ENCODE results near the gene DLG2.

DLG2 gene

DNA sequence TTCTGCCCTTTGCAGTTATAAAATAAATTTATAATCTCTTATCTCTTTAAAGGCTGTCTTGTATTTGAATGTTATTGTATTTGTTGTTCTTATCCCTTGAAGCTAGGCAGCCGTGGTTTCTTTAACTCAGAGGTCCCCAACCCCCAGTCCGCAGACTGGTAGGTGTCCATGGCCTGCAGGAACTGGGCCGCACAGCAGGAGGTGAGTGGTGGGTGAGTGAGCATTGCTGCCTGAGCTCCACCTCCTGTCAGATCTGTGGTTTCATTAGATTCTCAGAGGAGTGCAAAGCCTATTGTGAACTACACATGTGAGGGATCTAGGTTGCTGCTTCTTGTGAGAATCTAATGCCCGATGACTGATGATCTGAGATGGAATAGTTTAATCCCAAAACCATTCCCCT lies 1961.0 kb downstream of the DLG2 start:
- H3K9me3 ChIP-seq (ENCODE audit: low read length) = no peaks in the 10 kb centered on the region
- no peak overlapping the region for H2AFZ ChIP-seq (ENCODE audit: low read depth, low read length)
- peaks cover 24% of the 10 kb centered on the region for H3K4me1 ChIP-seq (ENCODE audit: insufficient read depth, low read length)
- no peaks in the 10 kb centered on the region for H3K36me3 ChIP-seq (ENCODE audit: insufficient read depth, low read length)
- no peaks in the 10 kb centered on the region for H3K27me3 ChIP-seq (ENCODE audit: insufficient read depth, low read length)
- H3K4me3 ChIP-seq (ENCODE audit: low read length) = no peak overlapping the region

DNA sequence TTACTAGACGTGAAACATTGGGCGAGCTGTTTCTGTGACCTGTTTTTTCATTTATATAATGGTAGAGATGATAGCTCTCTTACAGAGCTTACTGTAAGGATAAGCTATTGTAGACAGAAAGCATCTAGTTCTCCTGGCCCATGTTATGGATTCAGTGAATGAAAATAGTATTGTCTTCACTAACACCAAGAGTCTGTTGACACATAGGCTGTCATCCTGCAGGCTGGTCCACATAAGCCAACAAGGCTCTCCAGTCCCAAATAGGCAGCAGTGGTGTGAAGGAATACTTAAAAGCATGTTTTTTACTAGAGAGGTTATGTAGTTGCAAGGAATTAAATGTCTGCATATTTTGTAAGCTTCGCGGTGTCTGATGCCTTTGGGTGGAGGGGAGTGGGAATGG lies 1963.2 kb downstream of the DLG2 start:
- no peaks in the 10 kb centered on the region for H3K36me3 ChIP-seq (ENCODE audit: insufficient read depth, low read length)

DNA sequence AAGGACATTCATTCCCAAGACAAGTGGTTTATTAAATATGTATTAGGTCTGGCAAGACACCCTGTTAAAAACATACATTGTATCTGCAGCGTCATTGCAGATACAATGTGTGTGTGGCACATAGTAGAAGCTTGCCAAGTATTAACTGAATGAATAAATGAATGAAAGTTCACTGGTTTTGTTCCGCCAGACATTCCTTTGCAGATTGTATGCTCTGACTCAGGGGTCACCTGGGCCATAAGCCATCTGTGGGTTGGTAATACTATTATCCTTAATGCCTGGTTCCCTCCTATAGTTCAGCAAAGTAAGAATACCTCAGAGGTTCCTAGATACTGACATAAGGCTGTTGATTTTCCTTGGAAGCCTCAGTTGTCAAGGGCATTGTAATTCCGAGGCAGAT lies 1963.7 kb downstream of the DLG2 start:
- no peaks in the 10 kb centered on the region for H3K9me3 ChIP-seq (ENCODE audit: low read length)

More for the DNA sequence above, 1963.2 kb downstream of the DLG2 start:
- H3K4me3 ChIP-seq (ENCODE audit: low read length) = no peak overlapping the region
- H3K9me3 ChIP-seq (ENCODE audit: low read length) = no peaks in the 10 kb centered on the region
- H3K27me3 ChIP-seq (ENCODE audit: insufficient read depth, low read length) = no peaks in the 10 kb centered on the region
- H3K4me1 ChIP-seq (ENCODE audit: insufficient read depth, low read length) = peaks cover 28% of the 10 kb centered on the region
- H2AFZ ChIP-seq (ENCODE audit: low read depth, low read length) = no peak overlapping the region

DNA sequence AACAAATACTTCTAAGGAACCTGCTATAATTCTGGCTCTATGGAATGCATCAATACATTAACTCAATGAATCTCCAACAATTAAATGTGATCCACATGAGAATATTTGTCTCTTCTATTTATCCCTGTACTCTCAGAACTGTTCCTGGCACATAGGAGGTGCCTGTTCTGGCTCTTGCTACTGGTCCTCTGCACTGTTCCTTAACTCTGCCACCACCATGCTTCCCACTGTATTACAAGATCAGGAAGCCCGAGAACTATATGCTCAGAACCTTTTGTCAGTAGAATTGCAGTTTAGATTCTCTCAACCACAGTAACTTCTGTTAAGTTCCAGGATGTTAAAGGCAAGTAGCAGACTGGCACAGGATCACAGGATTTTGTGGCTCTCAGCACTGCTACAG lies 1964.7 kb downstream of the DLG2 start:
- H2AFZ ChIP-seq (ENCODE audit: low read depth, low read length) = no peak overlapping the region
- no peaks in the 10 kb centered on the region for H3K36me3 ChIP-seq (ENCODE audit: insufficient read depth, low read length)
- peaks cover 28% of the 10 kb centered on the region for H3K4me1 ChIP-seq (ENCODE audit: insufficient read depth, low read length)
- no peak overlapping the region for H3K4me3 ChIP-seq (ENCODE audit: low read length)
- no peaks in the 10 kb centered on the region for H3K27me3 ChIP-seq (ENCODE audit: insufficient read depth, low read length)
- no peaks in the 10 kb centered on the region for H3K9me3 ChIP-seq (ENCODE audit: low read length)

More for the DNA sequence above, 1963.7 kb downstream of the DLG2 start:
- no peak overlapping the region for H2AFZ ChIP-seq (ENCODE audit: low read depth, low read length)
- no peaks in the 10 kb centered on the region for H3K27me3 ChIP-seq (ENCODE audit: insufficient read depth, low read length)
- H3K4me3 ChIP-seq (ENCODE audit: low read length) = no peak overlapping the region
- H3K4me1 ChIP-seq (ENCODE audit: insufficient read depth, low read length) = peaks cover 28% of the 10 kb centered on the region
- no peaks in the 10 kb centered on the region for H3K36me3 ChIP-seq (ENCODE audit: insufficient read depth, low read length)

DNA sequence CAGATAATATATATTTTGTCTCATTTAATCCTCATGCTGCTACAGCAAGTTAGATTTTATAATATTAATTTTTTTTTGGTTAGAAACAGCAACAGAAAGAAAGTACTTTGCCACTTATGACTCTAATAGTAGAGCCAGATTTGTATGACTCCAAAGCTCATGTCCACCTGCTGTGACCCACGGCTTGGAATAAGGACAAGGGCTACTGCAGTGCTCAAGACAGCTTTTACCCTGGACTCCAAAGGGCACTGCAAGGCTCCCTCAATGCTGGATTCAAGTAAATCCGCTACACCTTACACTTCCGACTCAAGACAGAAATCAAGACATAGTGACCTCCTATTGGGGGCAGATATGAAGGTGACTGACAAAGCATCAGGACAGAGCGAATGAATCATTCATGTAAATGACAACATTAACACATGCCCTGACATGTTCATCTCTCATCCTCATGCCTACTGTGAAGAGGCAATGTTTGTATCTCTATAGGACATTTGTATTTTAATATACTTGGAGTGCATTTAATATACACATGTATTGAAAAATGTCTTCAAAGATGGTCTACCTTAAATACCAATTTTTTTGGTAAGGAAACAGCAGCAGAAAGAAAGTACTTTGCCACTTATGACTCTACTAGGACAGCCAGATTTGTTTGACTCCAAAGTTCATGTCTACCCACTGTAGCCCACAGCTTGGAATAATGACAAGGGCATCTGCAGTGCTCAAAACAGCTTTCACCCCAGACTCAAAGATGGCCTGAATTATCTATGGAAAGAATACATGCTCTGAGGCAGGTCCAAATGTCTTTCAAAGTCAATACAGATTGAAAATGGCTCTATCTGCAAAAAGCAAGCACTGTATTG lies 1965.4 kb downstream of the DLG2 start:
- Histone ChIP-seq H3K4me1 (ENCODE audit: insufficient read depth, low read length) (peaks cover 28% of the 10 kb centered on the region), H3K27me3 (ENCODE audit: insufficient read depth, low read length) (no peaks in the 10 kb centered on the region), H3K9me3 (ENCODE audit: low read length) (no peaks in the 10 kb centered on the region), H2AFZ (ENCODE audit: low read depth, low read length) (no peak overlapping the region), H3K4me3 (ENCODE audit: low read length) (no peak overlapping the region), H3K36me3 (ENCODE audit: insufficient read depth, low read length) (no peaks in the 10 kb centered on the region)

DNA sequence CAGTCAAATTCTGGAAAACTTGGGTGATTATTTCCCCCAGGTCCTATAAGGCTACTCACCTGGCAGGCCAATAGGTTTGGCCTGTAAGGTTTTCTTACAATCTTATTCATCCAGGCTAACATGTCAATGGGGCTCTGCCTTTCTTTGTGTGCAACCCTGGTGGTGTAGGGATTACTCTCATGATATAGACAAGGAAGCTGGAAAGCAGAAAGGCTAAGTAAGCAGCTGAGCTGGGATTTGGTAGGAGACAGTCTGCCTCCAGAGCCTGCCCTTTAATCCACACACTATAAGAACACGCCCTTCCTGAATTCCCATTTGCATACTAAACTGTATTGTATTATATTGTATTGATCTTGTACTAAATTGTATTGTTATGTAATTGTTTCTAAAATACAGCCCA lies 1967.7 kb downstream of the DLG2 start:
- H3K27me3 ChIP-seq (ENCODE audit: insufficient read depth, low read length) = no peaks in the 10 kb centered on the region
- no peak overlapping the region for H2AFZ ChIP-seq (ENCODE audit: low read depth, low read length)
- H3K36me3 ChIP-seq (ENCODE audit: insufficient read depth, low read length) = no peaks in the 10 kb centered on the region
- no peaks in the 10 kb centered on the region for H3K9me3 ChIP-seq (ENCODE audit: low read length)
- peaks cover 28% of the 10 kb centered on the region for H3K4me1 ChIP-seq (ENCODE audit: insufficient read depth, low read length)
- H3K4me3 ChIP-seq (ENCODE audit: low read length) = no peak overlapping the region

DNA sequence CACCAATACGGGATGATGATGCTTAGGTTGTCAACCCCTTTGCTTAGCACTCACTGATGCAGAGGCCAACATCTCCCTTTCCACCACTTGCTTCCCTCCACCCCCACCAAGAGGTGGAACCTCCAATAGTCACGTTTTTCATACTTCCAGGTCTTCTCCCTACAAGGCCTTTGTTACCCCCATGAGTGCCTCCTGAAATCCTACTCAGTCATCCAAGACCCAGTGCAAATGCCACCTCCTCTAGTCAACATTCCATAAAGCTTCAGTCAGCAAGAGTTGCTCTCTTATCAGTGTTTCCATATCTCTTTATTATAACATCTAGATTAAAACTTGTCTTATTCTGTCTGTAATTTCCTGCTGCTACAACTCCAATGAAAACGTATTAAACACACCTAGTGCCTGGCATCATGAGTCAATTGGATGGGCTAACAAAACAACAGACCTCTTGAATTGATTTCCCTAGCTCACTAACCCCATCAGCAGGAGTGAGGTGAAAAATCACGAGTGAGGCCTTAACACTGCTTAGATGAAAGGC lies 1970.3 kb downstream of the DLG2 start:
- H2AFZ ChIP-seq (ENCODE audit: low read depth, low read length) = no peak overlapping the region
- no peaks in the 10 kb centered on the region for H3K36me3 ChIP-seq (ENCODE audit: insufficient read depth, low read length)
- H3K4me1 ChIP-seq (ENCODE audit: insufficient read depth, low read length) = peaks cover 10% of the 10 kb centered on the region
- no peaks in the 10 kb centered on the region for H3K27me3 ChIP-seq (ENCODE audit: insufficient read depth, low read length)
- no peak overlapping the region for H3K4me3 ChIP-seq (ENCODE audit: low read length)
- H3K9me3 ChIP-seq (ENCODE audit: low read length) = no peaks in the 10 kb centered on the region

DNA sequence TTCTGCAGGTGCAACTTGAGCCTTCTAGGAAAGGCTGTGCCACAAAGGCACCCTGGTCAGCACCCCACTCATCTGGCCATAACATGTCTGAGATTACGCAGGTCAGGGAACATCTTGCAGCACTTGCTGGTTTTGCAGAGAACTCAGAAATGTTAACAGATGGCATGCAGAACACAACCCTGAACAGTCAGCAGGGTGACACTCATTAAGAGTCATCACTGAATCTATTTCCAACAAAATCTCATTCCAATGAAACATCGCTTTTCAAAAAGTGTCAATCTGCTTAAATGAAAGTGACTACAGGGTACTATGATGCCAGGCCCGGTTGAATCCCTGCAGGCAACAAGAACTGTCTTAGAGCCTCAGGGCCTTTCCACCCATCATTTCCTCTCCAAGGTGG lies 1971.2 kb downstream of the DLG2 start:
- peaks cover 3% of the 10 kb centered on the region for H3K4me1 ChIP-seq (ENCODE audit: insufficient read depth, low read length)
- H3K27me3 ChIP-seq (ENCODE audit: insufficient read depth, low read length) = no peaks in the 10 kb centered on the region
- no peak overlapping the region for H2AFZ ChIP-seq (ENCODE audit: low read depth, low read length)
- H3K4me3 ChIP-seq (ENCODE audit: low read length) = no peak overlapping the region
- no peaks in the 10 kb centered on the region for H3K36me3 ChIP-seq (ENCODE audit: insufficient read depth, low read length)
- H3K9me3 ChIP-seq (ENCODE audit: low read length) = no peaks in the 10 kb centered on the region

DNA sequence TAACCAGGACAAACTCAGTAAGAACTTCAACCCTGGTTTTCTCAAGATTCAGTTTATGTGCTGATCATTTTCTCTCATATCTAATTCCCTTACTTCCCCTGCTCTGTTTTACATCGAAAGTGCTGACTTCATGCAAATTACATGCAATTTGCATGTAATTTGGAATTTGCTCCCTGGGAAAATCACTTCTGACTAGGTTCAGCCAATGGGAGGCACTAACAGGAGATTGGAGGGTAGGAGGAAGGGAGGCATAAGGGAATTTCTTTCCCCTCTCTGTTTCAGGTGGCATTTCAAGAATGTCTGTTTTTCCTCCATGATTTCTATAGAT lies 1977.7 kb downstream of the DLG2 start:
- Histone ChIP-seq H3K27me3 (ENCODE audit: insufficient read depth, low read length) (no peaks in the 10 kb centered on the region), H3K36me3 (ENCODE audit: insufficient read depth, low read length) (no peaks in the 10 kb centered on the region), H2AFZ (ENCODE audit: low read depth, low read length) (no peak overlapping the region), H3K4me3 (ENCODE audit: low read length) (no peak overlapping the region), H3K4me1 (ENCODE audit: insufficient read depth, low read length) (peaks cover 22% of the 10 kb centered on the region), H3K9me3 (ENCODE audit: low read length) (no peaks in the 10 kb centered on the region)

DNA sequence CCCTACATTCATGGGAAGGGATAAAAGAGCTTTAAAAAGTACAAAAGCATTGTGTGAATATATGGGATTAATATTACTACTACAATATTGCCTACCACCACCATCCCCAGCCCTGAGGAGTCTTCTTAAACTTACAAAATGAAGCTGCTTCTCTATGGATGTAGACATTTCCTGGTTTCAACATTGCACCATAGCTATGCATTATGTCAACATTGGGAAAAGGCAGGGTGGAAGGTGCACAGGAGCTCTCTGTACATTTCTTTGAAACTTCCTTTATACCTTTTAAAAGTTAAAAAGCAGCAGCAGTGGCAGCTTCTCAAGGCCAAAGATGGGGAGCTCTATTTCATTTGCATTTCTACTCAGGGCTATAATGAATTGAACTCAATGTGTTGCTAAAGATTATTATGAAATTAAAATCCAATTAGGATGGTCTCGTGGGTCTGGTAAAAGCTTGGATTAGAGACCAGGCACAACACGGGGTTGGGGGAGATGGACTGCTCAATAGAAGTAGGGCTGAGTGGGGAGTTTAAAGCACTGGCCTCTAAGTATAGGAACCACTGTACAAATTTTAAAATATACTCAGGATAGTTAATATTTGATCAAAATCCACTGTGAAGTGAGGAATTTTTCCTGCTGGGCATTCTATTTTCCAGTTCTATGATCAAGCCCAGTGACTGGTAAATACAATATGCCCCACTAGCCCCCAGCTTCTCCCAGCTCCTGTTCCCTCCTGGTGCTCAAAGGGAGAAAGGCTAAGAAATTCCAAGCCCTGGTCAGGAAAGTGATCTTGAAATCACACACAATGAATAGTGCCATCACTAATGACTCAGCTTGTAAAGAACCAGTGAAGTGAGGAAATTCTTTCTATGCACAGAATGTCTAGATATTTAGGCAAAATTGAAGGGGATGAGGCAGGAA lies 1978.3 kb downstream of the DLG2 start:
- Histone ChIP-seq H3K27me3 (ENCODE audit: insufficient read depth, low read length) (no peaks in the 10 kb centered on the region), H3K9me3 (ENCODE audit: low read length) (no peaks in the 10 kb centered on the region), H3K36me3 (ENCODE audit: insufficient read depth, low read length) (no peaks in the 10 kb centered on the region), H3K4me3 (ENCODE audit: low read length) (no peak overlapping the region), H3K4me1 (ENCODE audit: insufficient read depth, low read length) (peaks cover 22% of the 10 kb centered on the region), H2AFZ (ENCODE audit: low read depth, low read length) (no peak overlapping the region)

DNA sequence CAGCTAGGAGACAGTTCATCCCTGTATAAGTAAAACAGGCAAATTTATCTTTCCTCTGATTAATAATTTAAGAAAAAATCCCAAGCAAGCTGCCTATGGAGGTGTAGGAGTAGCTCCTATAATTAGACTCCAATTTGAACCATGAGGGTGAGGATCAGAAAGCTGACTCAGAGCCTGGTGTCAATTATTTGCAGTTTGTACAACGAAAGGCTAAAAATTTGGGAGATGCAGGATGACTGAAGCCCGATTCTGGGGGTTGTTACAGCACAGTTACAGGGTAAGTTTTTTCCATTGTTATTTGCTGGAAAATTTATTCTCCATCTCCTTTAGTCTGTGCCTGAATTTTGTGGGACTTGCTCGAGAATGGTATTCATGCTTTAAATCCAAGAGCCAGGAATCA lies 1981.6 kb downstream of the DLG2 start:
- Histone ChIP-seq H3K9me3 (ENCODE audit: low read length) (no peaks in the 10 kb centered on the region), H3K27me3 (ENCODE audit: insufficient read depth, low read length) (no peaks in the 10 kb centered on the region), H3K36me3 (ENCODE audit: insufficient read depth, low read length) (no peaks in the 10 kb centered on the region), H2AFZ (ENCODE audit: low read depth, low read length) (no peak overlapping the region), H3K4me1 (ENCODE audit: insufficient read depth, low read length) (peaks cover 22% of the 10 kb centered on the region), H3K4me3 (ENCODE audit: low read length) (no peak overlapping the region)

DNA sequence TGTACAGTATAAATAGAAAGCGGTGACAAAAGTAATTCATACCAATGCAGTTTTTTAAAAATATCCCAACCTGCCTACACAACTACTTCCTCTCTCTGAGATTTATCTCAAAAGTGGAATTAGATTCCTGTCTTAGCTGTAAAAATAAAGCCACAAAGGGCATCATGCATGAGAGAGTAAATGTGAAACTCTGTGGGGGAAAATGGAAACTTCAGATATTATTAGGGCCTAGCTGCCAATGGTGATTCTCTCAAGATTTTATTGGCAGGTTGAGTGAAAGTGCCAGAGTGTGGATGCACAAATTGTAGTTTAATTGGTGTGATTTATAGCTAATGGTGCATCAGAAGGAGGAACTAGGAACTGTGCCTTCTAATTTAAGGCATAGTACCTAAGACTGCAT lies 1984.0 kb downstream of the DLG2 start:
- H3K27me3 ChIP-seq (ENCODE audit: insufficient read depth, low read length) = no peaks in the 10 kb centered on the region
- H2AFZ ChIP-seq (ENCODE audit: low read depth, low read length) = no peak overlapping the region
- no peaks in the 10 kb centered on the region for H3K36me3 ChIP-seq (ENCODE audit: insufficient read depth, low read length)
- no peak overlapping the region for H3K4me3 ChIP-seq (ENCODE audit: low read length)
- no peaks in the 10 kb centered on the region for H3K9me3 ChIP-seq (ENCODE audit: low read length)
- peaks cover under 1% of the 10 kb centered on the region for H3K4me1 ChIP-seq (ENCODE audit: insufficient read depth, low read length)

DNA sequence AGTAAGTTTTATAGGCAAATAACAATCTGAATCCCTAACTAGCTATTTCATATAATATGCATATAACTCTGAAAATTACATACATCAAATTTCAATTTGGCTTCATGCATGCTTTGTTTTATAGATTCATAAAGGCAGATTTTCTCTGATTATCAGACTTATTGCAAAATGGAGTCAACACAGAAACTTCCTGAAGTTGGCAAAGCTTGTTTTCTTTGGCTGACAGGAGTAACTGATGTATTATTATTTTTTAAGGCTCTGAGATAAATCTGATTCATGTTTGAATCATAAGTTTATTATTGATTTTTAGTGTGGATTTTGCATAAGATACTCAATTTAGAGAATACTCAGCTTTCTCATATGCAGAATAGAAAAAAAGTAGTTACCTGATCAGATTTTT lies 1984.6 kb downstream of the DLG2 start:
- H3K4me1 ChIP-seq (ENCODE audit: insufficient read depth, low read length) = no peaks in the 10 kb centered on the region

More for the DNA sequence above, 1984.6 kb downstream of the DLG2 start:
- Histone ChIP-seq H3K9me3 (ENCODE audit: low read length) (no peaks in the 10 kb centered on the region), H3K27me3 (ENCODE audit: insufficient read depth, low read length) (no peaks in the 10 kb centered on the region), H3K36me3 (ENCODE audit: insufficient read depth, low read length) (no peaks in the 10 kb centered on the region), H3K4me3 (ENCODE audit: low read length) (no peak overlapping the region), H2AFZ (ENCODE audit: low read depth, low read length) (no peak overlapping the region)

Measured in neuron (in vitro differentiated cells).